Esophagus muscularis mucosa (tissue), 4 donors: Measurements from ENCODE around the gene LCNL1.
A peak's percentile ranks its signal among the peaks of the same experiment; 100 is the strongest.

ENCODE experiments used
- EP300 ChIP-seq: sonication (generic); formaldehyde crosslinking; IDR thresholded peaks from one replicate; pipeline ENCODE4 v1.6.1; 2017; ENCODE audit warnings: antibody characterized with exemption
- POLR2A ChIP-seq: fragments of 450-650 bp; IDR thresholded peaks from one replicate; pipeline ENCODE4 v1.6.1; 2017; ENCODE audit warnings: antibody characterized with exemption, moderate library complexity, mild to moderate bottlenecking, low read depth
- POLR2AphosphoS5 ChIP-seq, 2 donors: sonication (generic); formaldehyde crosslinking; IDR thresholded peaks; one replicate each; pipeline ENCODE4 v1.6.1; 2017; ENCODE audit warnings: antibody characterized with exemption in 2 of 2
- TF ChIP-seq, protein P1 (sequence below), 3 experiments: fragments of 200-600 bp in 2 of 3; fragments of 450-650 bp in 1 of 3; sonication (generic) in 2 of 3; IDR thresholded peaks; one replicate each; pipeline ENCODE4 v1.5.1; 2017 to 2019; ENCODE audit warnings: antibody characterized with exemption in 3 of 3, mild to moderate bottlenecking in 2 of 3, moderate library complexity in 1 of 3

- TF ChIP-seq, protein P1, sequence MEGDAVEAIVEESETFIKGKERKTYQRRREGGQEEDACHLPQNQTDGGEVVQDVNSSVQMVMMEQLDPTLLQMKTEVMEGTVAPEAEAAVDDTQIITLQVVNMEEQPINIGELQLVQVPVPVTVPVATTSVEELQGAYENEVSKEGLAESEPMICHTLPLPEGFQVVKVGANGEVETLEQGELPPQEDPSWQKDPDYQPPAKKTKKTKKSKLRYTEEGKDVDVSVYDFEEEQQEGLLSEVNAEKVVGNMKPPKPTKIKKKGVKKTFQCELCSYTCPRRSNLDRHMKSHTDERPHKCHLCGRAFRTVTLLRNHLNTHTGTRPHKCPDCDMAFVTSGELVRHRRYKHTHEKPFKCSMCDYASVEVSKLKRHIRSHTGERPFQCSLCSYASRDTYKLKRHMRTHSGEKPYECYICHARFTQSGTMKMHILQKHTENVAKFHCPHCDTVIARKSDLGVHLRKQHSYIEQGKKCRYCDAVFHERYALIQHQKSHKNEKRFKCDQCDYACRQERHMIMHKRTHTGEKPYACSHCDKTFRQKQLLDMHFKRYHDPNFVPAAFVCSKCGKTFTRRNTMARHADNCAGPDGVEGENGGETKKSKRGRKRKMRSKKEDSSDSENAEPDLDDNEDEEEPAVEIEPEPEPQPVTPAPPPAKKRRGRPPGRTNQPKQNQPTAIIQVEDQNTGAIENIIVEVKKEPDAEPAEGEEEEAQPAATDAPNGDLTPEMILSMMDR (IDR thresholded peaks at IDR 0.05) = no peak
- TF ChIP-seq POLR2A (peak; percentile 35), POLR2AphosphoS5 (IDR thresholded peaks at IDR 0.05) (no peak), EP300 (no peak)
Observed at GRCh38 chr9:136939996-136940525, 42.7 kb upstream of the LCNL1 start.
